GM18870 (cell line): ENCODE data around the gene RPL37A.
"Not testable (repeated sequence)": the region's sequence is repeated elsewhere in the genome, so short reads cannot be mapped to it uniquely, and the experiment has no call there.

Experiments
- ATAC-seq: cut with Tn5 transposase; IDR thresholded peaks from one replicate; pipeline ENCODE4 v1.9.1; 2021; ENCODE audit warnings: moderate library complexity; ENCODE audit not compliant: unreplicated experiment

Gene RPL37A

DNA sequence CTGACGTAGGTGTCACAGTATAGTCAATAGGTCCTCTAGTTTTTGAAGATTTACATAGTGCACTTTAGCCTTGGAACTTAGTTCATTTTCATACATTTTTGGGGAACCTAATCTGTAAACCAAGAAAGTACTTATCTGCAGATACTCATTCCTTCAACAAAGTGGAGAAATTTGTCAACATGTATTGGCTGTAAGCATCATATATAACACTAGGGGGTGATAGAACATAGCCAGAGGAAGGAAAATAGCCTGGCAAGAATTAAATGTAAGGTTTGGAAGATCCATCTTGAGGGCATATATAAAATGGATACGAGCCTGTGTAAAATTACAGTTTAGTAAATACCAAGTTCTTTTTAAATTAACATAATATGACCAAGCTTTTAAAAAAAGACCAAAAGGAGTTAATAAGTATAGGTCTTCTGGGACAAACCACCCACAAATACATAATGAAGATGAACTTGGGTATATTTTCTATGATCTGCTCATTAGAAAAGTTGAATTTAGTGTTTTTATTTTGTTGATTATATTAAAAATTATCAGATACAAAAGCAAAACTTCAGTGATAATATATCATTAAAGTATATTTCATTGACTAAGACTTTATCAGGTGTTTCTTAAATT lies 18.2 kb downstream of the RPL37A start:
- no peak for ATAC-seq

DNA sequence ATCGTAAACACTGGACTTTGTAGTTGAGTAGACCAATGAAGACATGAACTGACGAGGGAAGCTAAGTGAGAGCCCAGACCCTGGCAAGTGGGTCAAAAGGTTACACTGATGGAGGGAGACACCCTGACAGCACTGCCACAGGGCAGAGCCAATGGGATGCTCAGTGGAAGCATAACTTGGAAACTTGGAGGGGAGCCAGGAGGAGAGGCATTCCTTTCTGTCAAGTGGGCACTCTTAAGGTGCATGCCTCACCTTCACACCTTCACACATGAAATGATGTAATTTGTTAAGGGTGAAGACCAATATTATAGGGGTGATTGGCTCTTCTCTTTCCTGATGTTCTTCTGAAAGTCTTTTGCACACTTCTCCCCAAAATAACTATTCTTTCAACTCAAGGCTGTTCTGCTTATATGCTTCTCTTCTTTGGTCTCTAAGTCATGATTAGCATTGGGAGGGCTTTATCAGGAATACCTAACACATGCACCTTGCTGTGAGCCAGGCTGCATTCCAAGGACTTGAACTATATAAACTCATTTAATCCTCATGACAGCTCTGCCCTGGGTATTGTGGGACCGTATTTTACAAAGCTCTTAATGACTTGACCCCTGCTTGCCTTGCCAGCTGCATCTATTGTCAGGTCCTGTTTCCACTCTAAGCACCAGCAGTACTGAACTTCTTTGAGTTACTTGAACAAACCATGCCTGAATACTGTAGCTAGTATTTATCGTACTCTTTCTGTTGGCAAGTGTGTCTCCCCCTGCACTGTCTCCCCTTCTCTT lies 19.0 kb downstream of the RPL37A start:
- ATAC-seq: no peak

DNA sequence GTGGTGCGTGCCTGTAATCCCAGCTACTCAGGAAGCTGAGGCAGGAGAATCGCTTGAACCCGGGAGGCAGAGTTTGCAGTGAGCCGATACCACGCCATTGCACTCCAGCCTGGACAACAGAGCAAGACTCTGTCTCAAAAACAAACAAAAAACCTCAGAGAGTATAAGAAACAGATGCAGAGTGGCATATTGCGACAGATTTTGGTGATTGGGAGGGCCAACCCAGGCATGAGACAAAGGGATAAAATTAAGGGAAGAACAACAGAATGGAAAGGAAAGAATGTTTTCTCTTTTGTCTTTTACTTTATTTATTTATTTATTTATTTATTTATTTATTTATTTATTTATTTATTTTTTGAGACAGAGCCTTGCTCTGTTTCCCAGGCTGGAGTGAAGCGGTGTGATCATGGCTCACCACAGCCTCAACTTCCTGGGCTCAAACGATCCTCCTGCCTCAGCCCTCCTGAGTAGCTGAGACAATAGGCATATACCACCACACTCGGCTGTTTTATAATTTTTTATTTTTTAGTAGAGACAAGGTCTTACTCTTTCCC lies 20.0 kb downstream of the RPL37A start:
- ATAC-seq: not testable (repeated sequence)

DNA sequence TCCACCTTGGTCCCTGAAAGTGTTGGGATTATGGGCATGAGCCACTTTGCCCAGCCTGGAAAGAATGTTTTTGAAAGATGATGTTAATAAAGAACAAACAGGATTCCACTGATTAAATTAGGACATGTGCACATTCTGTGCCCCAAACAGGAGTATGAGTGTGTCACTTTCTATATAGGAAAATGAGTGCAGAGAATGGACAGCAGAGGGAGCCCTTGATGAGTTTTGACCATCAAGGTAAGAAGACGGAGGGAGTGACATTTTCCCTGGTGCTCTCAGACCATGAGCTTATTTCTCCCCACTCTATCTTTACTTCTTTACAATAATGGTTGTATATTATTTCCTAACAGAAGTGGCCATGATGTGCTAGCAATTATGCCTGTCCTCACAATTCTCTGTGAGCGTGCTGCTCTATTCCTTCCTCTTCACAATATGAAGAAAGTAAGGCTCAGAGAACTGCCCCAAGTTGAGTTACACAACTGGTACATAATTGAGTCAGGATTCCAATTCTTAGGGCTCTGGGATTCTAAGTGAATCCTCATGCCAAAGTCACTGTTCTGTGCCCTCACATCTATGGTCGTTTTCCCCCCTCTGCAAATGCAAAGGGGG lies 20.6 kb downstream of the RPL37A start:
- peak; percentile 52 for ATAC-seq

DNA sequence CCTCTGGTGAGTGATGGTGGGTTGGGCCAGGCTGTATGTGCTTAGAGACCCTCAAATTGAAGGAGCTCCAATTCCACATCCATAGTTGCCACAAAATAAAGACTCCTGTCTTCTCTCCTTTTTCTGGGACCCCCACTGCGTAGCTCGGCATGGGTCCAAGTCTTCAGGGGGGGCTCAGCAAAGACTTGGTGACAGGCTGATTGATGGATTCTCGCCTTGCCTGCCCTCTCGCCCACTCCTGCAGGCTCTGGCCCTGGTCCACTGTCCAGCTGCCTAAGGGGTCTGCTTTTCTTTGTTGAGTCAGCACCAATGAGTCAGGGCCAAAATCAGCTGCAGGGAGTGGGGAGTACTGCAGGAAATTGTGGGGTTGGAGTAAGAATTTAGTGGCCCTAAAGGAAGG lies 21.5 kb downstream of the RPL37A start:
- no peak for ATAC-seq

DNA sequence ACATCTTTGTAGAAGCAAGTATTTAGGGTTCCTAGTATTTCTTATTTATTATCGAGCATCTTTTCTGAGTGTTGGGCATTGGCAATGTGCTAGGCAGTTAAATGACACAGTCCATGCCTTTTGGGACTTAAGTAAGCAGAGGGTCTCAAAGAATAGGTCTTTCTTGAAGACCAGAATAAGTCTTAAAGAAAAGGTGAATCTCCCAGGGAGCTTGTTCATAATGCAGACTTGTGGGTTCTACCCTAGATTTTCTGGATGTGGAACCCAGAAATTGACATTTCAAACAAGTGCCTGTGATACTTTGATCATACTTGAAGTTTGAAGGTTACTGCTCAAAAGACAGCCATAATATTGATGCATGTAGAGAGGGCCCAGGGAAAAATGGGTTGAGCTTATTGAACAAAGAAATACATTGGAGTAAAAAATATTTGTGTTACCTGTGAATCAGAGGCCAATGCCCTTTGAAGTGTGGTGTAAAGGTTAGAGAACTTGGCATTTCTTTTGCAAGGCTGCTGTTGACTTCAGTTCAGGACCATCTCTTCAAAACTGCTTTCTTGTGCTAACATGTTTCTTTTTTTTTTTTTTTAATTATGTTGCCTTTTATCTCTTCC lies 24.4 kb downstream of the RPL37A start:
- no peak for ATAC-seq

DNA sequence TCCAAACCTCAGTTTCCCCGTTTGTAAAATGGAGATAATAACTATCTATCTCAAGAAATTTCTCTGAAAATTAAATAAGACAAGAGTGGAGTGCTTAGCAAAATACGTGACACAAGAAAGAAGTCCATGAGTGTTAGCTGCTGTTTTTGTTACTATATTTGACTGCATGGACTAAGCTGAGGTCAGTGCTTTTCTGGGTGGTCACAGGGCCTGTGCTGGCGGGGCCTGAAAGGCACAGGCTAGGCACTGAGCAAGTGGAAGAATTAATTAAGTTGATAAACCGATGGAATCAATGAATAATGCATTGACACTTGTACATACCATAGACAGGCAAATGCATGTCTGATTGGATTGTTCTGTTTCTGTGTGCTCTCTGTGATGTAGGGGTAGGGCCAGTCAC lies 27.3 kb downstream of the RPL37A start:
- ATAC-seq: no peak

DNA sequence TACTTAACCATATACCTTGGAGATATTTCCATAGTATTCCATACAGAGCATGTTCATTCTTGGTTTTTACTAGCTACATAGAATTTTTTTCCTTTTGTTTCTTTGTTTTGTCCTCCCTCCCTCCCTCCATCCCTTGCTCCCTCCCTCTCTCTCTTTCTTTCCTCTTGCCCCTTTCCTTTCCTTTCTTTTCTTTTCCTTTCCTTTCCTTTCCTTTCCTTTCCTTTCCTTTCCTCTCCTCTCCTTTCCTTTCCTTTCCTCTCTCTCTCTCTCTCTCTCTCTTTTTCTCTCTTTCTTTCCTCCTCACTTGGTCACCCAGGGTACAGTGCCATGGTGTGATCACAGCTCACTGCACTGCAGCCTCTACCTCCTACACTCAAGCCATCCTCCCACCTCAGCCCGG lies 28.3 kb downstream of the RPL37A start:
- no peak for ATAC-seq

DNA sequence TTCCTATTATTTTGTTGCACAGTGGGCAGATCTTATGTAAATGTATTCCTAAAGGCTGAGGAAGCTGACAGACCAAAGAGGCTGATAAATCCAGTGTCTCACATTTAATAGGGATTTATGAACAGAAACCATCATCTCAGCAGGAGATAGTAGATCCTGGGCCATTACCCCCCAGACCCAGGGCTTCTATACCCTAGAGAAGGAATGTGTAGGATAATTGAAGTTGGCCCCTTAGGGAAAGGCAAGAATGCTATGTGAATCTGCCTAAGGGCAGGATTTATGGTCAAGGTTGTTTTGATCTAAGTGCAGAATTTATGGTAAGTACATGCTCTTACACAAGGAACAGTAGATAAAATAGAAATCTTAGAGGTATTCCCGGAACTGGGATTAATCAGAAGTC lies 29.0 kb downstream of the RPL37A start:
- ATAC-seq: no peak

DNA sequence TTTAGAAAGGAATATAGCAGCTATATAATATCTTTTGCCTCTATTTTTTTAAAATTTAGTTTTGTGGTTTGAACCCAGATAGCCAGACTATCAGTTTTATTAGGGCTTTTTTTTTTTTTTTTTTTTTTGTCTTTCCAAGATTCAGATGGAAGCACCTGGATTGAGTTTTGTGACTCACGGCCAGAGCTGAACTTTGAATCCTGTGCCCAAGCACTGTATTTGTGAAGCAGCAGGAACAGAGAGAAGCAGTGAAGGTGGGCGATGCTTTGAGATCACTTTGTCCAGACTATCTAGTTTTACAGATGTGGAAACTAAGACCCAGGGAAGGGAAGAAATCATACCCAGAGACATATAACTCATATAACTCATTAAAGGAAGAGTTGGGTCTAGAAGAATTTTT lies 33.9 kb downstream of the RPL37A start:
- no peak for ATAC-seq

DNA sequence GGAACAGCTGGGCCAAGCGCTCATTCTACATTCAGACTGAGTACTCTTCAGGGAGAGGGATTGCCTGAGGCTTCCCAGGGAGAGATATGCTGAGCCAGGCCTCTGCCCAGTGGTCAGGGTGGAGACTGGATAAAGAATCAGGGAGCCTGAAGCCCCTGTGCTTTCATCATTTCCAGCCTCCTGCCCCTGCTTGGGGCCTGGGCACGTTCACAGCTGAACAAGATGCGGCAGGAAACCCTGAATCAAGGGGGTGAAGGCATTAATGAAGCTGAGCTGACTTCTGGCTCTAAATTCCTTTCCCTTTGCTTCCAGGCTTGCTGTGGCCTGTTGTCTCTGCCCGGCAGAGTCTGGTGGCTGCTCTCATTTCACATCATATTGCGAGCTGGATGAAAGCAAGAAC lies 35.0 kb downstream of the RPL37A start:
- ATAC-seq: no peak

DNA sequence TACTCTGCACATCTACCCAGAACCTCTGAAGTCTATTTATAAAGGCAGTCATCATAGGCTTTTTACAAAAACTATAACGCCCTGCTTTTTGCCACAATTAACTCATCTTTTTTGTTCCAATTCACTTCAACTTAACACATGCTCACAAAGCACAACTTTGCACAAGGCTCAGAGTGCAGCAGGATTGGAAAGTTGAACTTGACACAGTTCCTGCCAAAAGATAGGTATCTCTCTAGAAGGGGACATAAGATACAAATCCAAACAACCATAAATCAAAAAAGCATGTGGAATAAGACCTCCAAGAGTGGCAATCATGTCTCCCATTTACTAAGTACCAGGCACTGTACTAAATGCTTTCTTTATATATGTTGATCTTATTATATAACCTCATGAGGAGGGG lies 36.2 kb downstream of the RPL37A start:
- no peak for ATAC-seq

DNA sequence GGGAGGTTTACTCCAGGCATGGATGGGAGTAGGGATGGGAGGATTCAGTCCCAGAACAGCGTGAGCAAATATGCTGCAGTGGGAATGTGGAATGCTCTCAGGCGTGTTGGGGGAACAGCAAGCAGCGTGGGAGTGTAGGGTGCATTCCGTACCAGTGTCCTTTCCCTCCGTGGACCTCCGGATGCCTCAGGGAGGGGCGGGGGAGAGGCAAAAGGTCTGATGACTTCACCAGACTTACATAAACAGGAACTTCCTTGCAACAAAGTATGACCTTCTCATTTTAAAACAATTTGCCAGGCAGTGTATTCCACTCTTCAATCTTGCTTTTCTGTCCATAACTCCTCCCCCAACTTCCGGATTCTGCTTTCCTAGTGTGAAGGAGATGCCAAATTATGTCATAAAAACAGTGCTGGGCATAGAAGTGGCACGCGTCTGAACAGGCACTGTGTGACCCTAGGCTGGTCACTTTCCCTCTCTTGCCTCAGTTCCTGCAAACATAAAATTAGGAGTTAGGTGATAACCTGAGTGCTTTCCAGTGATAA lies 36.9 kb downstream of the RPL37A start:
- no peak for ATAC-seq

DNA sequence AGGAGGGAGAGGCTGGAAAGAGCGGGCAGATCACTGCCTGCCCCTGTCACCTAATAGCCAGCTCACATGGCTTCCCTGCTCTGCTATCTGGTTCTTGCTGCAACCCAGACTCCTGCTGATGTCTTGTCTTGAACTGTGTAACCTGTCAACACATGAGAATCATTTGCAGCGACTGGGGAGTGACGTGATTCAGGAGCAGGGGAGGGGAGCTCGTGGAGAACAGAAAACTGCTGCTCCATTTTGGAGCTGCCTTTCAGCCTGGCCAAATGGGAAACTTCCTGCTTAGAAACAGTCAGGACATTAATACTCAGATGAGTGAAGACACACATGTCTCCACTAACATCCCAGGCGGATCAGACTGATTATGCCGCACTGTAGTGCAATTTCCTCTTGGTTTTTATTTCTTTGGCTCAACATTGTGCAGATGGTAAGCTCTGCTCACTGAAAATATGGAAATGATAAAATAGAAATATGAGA lies 38.1 kb downstream of the RPL37A start:
- ATAC-seq: no peak

DNA sequence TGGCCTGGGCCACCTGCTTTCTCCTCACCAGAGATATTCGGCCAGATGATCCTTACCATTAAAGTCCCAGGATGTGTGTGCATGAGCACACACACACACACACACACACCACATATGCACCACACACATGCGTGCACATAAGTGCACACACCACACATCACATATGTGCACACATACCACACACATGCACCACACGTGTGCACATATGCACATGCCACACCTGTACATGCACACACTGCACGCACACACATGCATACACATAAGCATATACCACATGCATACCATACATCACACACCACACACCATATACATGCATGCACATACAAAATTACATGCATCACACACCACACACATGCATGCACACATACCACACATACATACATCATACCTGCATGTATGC lies 38.7 kb downstream of the RPL37A start:
- no peak for ATAC-seq

DNA sequence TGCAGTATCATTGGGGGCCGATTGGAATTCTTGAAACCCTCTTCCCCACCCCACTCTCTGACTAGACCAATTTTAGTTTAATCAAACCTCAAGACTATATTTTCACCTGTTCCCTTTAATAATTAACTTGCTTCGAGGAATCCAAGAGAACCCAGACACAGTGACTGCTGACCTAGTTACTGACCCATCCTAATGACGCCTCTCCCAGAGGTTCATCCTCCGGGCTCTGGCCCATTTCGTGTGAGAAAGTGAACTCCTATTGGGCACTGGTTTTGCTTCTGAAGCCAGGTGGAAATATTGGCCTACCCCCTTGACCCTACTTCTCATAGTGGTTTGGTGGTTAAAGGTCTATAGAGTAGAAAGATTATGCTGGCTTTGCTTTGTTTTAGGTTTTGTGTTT lies 39.9 kb downstream of the RPL37A start:
- no peak for ATAC-seq

DNA sequence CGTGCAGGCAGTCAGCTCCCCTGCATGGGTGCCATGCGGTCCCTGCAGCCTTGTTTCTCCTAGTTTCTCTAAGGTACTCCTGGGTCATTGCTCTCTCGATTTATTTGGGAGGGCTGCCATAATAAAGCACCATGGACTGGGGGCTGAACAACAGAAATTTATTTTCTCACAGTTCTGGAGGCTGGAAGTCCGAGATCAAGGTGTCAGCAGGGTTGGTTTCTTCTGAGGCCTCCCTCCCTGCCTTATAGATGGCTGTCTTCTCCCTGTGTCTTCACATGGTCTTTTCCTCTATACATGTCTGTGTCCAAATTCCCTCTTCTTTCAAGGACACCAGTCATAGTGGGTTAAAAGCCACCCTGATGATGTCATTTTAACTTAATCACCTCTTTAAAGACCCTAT lies 40.5 kb downstream of the RPL37A start:
- no peak for ATAC-seq

DNA sequence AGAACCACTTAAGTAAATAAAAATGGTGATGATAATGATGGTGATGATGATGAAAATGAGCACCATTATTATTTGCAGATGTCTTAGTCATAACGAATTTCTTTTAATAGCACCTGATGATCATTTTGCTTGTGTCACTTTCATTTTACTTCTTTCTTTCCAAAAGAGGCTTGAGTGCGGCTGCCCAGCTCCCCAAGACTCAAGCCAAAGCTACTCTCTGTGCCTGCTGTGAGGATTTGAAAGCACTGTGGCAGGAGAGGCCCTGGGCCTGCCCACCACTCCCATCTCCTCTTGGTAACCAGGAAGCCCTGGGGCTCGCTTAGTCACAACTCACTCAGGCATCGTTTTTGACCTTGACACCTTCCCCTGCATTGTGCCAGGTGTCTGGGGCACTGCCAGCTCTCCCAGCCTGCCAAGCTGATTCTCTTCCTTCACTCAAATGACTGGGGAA lies 41.2 kb downstream of the RPL37A start:
- ATAC-seq: no peak

DNA sequence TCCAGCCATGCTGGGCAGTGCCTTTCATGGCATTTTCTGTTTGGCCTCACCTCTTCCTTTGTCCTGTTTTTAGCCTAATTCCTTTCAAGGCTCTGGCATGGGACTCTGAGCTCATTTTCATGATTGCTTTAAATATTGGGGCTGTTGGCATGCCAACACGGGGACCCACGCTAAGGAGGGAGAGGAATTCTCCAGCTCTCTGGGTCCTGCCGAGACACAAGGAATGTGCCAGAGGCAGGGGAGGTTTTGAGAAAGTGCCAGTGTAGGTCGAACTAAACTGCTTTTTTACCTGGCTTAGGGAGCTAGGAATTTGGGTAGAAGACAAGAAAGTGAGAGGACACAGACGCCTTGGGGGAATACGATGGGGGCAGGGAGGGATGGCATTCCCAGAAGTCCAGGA lies 42.3 kb downstream of the RPL37A start:
- no peak for ATAC-seq

DNA sequence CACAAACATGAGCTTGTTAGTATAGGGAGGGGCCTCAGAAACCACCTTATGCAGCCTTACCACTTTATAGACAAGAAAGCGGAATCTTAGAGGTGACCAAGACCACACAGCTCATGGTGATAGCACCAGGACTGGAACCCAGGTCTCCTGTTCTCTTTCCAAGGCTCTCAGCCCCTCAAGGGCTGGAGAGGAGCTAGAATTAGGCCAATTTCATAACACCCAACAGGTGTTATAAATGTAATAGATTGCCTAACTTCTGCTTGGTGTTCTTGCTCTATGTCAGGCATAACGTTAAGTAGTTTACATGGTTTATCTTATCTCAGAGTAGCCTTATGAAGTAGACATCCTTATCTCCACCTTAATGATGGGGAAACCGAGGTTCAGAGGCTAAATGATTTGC lies 42.9 kb downstream of the RPL37A start:
- ATAC-seq: no peak

DNA sequence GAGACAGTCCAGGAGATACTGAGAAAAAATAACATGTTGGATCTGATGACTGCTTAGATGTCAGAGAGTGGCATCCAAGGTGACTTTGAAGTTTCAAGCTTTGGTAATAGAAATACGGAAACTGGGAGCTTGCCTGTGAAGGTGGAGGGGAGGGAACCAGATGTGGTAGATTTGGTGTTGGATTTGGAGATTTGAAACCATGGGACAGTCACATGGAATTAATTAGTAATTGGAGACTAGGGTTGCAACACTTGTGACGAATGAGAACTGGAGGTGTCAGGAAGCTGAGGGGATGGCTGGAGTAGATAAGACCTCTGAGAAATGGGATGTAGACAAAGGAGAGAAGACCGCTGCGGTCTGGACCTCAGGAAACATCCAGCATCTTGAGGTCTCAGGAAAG lies 46.7 kb downstream of the RPL37A start:
- ATAC-seq: no peak
